Measurements from ENCODE around the gene R3HDM2.
"Not testable (repeated sequence)": the region's sequence is repeated elsewhere in the genome, so short reads cannot be mapped to it uniquely, and the experiment has no call there.

Gene R3HDM2

DNA sequence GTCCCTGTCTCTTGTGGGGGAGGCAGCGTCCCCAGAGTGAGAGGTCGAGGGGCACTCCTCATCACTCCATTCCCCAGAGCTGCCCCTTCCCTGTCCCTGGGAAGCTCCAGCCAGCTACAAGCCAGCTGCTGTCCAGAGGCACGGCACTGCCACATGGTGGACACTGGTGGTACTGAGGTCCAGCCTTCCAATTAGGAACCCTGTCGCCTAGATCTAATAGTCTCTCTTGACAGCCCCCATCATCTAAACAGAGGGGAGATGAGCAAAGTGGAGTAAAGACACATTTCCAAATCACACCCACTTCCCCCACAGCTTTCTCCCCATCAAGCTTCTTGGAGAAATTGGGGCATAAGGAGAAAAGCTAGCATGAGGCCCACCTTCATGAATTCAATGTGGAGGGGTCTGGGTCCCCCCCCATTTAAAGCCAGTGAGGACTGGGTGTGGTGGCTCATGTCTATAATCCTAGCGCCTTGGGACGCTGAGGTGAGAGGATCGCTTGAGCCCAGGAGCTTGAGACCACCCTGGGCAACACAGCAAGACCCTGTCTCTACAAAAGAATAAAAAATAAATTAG is 22.2 kb upstream of the R3HDM2 start:
- peak; percentile 47 for DNase-seq (ENCODE audit: low read depth)

DNA sequence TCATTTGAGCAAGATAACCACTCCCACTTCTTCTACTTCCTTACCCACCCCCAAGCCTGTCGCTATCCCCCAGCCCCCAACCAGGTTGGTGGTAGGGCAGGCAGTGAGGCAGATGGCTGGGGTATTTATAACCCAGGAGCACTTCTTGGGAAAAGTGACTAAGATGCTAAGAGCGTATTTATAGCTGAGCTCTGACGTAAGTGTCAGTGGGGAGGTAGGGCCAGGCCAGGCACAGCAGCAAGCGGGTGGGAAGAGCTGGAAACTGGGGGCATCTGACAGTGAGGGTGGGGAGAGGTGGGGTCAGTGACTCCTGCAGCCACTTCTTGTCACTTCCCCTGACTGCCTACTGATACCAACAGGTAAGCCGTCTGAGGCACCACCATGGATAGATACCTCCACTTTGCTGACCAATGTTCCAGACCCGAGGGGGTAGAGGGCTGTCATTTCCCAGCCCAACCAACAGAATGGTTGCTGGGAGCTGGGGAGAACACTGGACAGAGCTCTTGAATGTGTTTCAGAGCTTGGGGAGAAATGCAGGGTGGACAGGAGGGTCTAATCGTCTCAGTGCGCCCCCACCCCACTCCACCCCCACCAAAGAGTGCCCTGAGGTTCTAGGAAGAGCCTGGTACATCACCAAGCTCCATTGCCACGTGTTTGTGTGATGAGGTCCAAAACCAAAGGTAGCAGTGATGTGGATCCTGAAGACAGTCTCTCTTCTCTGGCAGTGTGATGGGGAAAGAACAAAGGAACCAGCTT is 21.5 kb upstream of the R3HDM2 start:
- peak; percentile 65 for DNase-seq (ENCODE audit: low read depth)

DNA sequence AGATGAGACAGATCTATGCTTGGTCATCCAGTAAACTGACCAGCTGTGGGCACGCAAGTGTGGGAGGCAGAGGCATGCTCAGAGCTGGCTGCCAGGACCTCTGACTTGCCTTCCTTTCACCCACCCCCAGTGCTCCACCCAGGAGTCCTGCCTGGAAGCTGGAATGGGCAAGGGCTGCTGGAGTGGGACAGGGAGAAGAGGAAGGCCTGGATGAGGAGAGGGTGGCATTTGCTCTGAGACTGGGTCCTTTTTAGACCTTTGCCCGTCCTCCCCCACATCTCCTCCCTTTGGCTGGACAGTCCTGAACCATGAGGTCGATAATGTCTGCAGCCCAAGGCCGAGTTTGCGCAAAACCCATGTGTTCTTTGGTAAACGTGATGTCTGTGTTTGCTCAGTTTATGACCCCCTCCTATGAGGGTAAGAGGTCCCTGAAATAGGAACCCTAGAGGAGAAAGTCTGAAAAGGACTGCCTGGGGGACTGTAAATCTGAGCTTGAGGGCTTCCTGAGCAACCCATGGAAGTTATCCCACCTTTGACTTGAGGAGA is 20.5 kb upstream of the R3HDM2 start:
- DNase-seq (ENCODE audit: low read depth) = no peak

DNA sequence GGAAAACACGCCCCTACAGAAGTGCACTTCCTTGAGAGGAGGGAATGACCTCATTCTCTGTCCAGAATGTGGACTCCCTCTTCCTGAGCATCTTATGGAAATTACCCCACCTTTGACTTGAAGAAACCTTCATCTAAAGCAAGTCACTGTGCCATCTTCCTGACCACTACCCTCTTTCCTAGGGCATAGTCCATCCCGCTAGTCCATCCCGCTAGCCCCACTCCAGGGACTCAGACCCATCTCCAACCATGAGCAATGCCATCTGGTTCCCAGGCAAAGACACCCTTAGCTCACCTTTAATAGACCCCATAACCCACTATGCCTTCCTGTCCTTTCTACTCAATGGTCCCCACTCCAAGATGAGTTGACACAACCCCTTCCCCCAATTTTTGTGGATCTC is 19.2 kb upstream of the R3HDM2 start:
- DNase-seq (ENCODE audit: low read depth) = no peak

DNA sequence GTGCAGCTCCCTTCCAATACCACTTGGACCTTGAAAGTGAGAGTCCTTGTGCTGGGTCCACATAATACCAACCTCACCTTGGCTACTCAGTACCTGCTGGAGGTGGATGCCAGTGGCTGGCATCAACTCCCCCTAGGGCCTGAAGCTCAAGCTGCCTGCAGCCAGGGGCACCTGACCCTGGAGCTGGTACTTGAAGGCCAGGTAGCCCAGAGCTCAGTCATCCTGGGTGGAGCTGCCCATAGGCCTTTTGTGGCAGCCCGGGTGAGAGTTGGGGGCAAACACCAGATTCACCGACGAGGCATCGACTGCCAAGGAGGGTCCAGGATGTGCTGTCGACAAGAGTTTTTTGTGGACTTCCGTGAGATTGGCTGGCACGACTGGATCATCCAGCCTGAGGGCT is 18.5 kb upstream of the R3HDM2 start:
- DNase-seq (ENCODE audit: low read depth) = no peak

DNA sequence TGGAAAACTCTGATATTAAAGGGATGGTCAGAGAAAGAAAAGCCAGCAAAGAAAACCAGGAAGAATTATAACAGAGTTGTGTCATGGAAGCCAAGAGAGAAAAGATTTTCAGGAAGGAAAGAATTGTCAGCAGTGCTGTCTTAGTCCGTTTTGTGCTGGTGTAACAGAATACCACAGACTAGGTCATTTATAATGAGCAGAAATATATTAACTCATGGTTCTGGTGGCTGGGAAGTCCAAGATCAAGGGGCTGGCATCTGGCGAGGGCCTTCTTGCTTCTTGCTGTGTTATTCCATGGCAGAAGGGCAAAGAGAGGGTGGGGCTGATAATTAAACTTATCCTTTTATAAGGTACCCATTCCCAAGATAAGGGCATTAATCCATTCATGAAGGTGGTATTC is 17.8 kb upstream of the R3HDM2 start:
- no peak for DNase-seq (ENCODE audit: low read depth)

DNA sequence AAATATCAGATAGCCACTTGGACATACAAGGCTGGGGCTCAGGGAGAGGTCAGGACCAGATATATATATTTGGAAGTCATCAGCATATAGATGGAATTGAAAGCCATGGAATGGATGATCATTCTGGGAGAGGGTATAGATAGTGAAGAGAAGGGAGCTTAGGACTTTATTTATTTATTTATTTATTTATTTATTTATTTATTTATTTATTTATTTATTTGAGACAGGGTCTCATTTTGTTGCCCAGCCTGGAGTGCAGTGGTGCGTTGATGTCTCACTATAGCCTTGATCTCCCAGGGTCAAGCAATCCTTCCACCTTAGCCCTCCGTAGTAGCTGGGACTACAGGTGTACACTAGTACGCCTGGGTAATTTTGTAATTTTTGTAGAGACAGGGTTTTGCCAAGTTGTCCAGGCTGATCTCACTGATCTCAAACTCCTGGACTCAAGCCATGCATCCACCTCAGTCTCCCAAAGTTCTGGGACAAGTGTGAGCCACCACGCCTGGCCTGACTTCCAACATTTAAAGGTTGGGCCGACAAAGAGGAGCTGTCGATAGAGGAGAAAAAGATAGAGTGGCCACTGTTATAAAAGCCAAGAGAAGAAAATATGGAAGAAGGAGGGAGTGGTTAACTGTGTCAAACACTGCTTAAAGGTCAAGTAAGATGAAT is 15.6 kb upstream of the R3HDM2 start:
- DNase-seq (ENCODE audit: low read depth) = no peak

DNA sequence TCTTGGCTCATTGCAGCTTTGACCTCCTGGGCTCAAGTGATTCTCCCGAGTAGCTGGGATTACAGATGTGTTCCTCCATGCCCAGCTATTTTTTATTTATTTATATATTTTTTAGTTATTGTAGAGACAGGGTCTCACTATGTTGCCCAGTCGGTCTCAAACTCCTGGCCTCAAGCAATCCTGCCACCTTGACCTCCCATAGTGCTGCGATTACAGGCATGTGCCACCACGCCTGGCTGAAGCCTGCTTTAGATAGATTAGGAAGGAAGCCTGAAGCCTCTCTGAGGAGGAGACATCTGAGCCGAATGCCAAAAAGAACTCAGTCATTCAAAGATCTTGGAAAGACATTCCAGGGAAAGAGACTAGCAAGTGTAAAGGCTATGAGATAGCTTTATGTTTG is 13.9 kb upstream of the R3HDM2 start:
- DNase-seq (ENCODE audit: low read depth) = no peak

DNA sequence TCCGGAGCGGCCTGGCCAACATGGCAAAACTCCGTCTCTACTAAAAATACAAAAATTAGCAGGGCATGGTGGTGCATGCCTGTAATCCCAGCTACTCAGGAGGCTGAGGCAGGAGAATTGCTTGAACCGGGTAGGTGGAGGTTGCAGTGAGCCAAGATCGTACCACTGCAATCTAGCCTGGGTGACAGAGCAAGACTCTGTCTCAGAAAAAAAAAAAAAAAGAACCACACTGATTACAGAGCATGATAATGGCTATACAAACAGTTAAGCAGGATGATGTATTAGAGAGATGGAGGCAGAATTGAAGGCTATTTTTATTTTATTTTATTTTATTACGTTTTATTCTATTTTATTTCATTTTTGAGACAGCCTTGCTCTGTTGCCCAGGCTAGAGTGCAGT is 13.5 kb upstream of the R3HDM2 start:
- DNase-seq (ENCODE audit: low read depth) = not testable (repeated sequence)

DNA sequence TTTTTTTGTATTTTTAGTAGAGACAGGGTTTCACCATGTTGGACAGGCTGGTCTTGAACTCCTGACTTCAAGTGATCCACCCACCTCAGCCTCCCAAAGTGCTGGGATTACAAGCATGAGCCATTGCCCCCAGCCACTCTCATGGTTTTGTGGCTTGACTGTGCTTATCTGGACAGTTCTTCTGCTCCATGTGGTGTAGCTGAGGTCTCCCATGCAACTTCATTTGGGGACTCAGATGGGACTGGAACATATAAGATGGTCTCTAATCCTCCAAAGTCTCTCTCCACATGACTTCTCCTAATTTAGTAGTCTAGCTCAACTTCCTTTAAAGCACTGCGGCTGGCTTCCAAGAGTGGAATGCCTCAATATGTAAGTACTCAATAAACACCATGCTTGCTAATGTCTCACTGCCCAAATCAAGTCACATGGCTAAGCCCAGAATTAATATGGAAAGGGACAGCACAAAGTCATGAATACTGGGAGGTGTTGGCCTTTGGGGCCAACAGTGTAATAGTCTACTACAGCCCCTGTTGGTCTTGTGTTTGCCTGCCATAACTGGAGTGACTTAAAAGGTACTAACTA is 11.1 kb upstream of the R3HDM2 start:
- no peak for DNase-seq (ENCODE audit: low read depth)

DNA sequence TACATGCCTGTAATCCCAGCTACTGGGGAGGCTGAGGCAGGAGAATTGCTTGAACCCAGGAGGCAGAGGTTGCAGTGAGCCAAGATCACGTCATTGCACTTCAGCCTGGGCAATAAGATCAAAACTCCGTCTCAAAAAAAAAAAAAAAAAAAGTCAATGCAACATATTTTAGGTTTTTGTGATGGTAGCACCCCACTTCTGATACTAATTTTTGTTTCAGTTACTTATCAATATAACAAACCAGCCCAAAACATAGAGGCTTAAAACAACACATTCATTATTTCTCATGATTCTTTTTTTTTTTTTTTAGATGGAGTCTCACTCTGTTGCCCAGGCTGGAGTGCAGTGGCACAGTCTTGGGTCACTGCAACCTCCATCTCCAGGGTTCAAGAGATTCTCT is 10.6 kb upstream of the R3HDM2 start:
- DNase-seq (ENCODE audit: low read depth) = not testable (repeated sequence)

DNA sequence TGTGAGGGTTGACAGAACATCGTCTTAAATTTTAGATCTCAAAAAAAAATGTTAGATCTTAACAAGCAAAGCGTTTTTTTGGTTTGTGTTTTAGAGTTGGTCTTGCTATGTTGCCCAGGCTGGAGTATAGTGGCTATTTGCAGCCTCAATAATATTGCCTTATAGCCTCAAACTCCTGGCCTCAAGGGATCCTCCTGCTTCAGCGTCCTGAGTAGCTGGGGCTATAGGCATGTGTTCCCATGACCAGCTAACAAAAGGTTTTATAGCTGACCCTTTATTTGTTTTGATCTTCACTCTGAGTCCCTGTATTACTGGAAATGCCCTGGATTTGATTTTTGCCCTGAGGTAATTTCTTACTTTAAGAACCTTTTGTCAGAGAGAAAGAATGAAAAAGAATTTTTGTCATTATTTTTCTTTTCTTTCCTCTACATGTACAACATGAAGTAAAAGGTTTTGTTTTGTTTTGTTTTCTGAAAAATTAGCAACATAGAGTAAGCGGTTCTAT is 9.0 kb upstream of the R3HDM2 start:
- no peak for DNase-seq (ENCODE audit: low read depth)

DNA sequence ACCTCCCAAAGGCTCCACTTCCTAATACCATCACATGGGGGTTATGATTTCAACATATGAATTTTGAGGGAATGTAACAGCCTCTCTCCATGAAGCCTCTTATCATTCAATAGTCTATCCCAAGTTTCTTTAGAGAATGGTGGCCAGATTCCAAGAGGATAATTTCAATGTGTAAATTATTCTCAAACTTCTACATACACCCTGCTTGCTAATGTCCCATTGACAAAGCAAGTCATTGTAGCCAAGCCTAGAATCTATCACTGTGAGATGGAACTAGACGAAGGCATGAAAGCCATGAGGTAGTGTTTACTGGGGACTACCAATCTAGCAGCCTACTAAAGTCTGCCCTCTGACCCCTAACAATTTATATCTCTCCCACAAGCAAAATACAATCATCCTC is 7.6 kb upstream of the R3HDM2 start:
- no peak for DNase-seq (ENCODE audit: low read depth)

DNA sequence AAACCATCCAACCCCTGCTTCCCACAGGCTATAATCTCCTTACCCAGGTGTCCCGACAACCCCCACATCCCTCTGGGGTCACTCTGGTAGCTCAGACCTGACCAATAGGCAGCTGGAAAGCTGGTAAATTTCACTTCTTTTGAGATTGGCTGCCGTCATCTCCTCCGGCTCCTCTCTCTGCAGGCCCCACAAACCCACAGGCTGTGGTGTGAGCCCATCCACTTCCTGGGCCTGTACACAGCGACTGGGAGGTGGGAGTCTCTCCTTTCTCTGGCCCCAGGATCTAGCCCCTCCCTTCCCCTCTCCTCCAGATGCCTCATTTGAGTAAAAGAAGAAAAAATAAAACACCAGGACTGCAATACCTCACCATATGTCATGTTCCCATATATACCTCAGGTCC is 4.5 kb upstream of the R3HDM2 start:
- DNase-seq (ENCODE audit: low read depth) = no peak

DNA sequence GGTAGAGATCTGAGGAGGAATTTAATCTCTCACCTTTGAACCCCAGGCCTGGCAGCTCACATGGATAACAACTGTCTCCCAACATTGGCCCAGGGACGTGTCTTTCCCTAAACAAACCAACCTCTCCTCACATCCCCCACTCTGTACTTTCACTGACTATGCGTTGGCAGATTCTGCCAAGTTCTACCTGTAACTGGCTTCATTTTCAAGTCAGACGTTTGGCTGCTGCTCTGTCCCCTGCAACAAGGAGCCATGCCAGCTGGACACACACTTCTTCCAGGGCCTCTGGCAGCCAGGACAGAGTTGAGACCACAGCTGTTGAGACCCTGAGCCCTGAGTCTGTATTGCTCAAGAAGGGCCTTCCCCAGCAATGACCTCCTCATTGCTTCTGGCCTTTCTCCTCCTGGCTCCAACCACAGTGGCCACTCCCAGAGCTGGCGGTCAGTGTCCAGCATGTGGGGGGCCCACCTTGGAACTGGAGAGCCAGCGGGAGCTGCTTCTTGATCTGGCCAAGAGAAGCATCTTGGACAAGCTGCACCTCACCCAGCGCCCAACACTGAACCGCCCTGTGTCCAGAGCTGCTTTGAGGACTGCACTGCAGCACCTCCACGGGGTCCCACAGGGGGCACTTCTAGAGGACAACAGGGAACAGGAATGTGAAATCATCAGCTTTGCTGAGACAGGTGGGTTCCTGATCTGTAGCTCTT is 3.8 kb upstream of the R3HDM2 start, which contains the start of gene INHBC:
Gene INHBC (plus strand): TSS at position 268 of the 707 bp plus-strand sequence. CDS start 103 bp downstream, at position 371.
- no peak for DNase-seq (ENCODE audit: low read depth)

DNA sequence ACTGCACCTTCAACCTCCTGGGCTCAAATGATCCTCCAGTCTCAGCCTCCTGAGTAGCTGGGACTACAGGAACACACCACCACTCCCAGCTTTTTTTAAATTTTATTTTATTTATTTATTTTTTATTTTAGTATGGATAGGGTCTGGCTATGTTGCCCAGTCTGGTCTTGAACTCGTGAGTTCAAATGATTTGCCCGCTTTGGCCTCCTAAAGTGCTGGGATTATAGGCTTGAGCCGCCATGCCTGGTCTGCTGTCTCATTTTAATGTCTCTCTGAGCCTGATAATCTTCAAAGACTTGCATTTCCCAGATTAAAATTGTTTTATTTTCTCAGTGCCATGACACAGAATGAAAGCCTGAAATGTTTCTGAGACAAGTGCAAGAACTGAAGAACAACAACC is 2.5 kb upstream of the R3HDM2 start:
- DNase-seq (ENCODE audit: low read depth) = no peak

DNA sequence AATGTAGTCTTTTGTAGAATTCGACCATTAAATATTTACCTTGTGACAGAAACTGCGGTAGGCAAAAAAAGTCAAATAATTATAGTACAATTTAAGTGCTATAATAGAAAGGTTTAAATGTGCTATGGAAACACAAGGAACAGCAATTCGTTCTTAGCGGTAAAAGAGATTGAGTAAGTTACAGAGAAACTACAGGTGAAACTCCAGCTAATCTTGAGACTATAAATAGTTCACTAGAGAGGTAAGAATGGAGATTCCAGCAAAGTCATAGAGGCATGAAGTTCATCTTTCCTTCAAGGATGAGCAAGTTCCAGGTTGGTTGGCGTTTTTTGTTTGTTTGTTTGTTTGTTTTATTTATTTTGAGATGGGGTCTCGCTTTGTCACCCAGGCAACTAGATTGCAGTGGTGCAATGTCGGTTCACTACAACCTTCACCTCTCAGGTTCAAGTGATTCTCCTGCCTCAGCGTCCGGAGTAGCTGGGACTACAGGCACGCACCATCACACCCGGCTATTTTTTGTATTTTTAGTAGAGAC is 878 bp upstream of the R3HDM2 start:
- DNase-seq (ENCODE audit: low read depth) = no peak

DNA sequence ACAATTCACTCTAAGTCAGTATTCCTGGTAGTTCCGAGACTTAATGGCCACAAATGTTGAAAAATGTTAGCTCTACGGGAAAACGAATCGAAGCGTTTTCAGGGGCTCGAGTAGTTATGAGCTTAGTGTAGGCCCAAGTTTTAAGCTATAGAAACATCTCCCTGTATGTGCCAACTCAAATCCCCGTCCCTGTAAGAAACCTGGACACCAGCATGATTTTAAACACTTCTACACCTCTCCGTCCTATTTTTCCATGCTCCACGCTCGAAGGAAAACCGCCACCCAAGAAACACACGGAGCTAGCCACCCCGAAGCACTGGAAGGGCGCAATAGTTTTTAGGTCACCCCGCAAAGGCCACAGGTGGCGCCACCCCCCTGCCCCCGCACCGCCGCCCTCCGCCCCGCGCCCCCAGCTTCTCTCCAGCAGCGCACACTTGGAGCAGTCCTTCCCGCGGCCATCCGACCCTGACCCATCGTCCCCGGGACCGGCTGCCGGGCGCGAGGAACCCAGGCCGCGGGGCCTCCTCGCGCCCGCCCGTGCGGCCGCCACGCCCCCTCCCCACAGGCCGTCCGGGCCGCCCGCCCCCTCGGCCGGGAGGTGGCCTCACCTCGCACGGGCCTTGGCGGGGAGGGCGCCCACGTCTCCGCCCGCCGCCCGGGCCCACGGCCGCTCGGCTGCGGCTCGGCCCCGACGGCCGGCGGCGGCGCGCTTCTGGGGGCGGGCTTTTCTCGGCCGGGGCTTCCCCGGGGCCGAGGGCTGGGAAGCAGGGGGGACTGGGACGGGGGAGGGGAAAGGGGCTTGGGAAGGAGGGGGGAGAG is 522 bp downstream of the R3HDM2 start:
- no peak for DNase-seq (ENCODE audit: low read depth)

DNA sequence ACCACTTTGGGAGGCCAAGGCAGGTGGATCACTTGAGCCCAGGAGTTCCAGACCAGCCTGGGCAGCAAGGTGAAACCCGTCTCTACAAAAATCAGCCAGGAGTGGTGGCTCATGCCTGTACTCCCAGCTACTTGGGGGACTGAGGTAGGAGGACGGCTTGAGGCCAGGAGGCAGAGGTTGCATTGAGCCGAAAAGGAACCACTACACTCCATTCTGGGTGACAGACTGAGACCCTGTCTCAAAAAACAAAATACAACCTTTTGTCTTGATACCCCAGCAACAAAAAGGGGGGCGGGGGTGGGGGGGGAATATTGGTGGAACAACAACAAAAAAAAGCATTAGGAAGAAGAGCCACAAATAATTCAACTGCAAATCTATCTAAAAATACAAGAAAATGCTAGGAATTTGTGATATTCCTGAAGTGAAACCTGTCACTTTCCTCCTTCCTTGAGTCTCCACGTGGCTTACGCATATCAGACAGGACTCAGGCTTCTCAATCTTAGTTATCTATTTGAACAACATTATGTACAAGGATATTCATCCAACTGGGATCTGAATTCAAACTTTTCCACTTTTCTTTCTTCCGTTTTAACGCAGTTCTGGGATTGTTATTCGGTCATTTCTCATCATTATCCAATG is 1.3 kb downstream of the R3HDM2 start:
- no peak for DNase-seq (ENCODE audit: low read depth)

DNA sequence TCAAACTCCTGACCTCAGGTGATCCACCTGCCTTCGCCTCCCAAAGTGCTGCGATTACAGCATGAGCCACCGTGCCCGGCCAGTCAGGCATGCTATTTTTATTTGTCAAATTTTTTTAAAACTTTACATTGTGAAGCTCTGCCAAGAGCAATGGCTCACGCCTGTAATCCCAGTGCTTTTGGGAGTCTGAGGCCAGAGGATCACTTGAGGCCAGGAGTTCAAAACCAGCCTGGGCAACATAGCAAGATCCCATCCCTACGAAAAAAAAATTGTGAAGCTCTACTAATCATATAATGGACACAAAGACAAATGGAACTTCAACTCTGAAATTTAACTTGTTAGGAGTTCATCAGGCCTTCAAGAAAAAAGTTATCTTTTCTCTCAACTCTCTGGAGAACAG is 1.9 kb downstream of the R3HDM2 start:
- no peak for DNase-seq (ENCODE audit: low read depth)
